DMS153 treated with DMSO at 0.1 percent for 48 hours (cell line): Measurements from ENCODE around the gene RAD51D.
"Not testable (repeated sequence)": the region's sequence is repeated elsewhere in the genome, so short reads cannot be mapped to it uniquely, and the experiment has no call there.

ENCODE experiments used
- DNase-seq: peaks from one replicate; lab custom pipeline; 2025; ENCODE audit not compliant: unreplicated experiment; lab: John Stamatoyannopoulos, UW

The RAD51D gene

GRCh38 chr17:35119370-35120165, at the start of gene RAD51D:
RAD51D (minus strand) TSS chr17:35119860; CDS start chr17:35119613, 247 bp downstream.
- DNase-seq, result peak; percentile 50

GRCh38 chr17:35167666-35168065, 48.0 kb upstream of the RAD51D start:
- no peak for DNase-seq

GRCh38 chr17:35167046-35167445, 47.4 kb upstream of the RAD51D start:
- no peak for DNase-seq

GRCh38 chr17:35166526-35166925, 46.9 kb upstream of the RAD51D start:
- DNase-seq, result no peak

GRCh38 chr17:35164716-35165115, 45.1 kb upstream of the RAD51D start:
- no peak for DNase-seq

GRCh38 chr17:35163886-35164285, 44.2 kb upstream of the RAD51D start:
- DNase-seq, result no peak

GRCh38 chr17:35162755-35163154, 43.1 kb upstream of the RAD51D start:
- no peak for DNase-seq

GRCh38 chr17:35161281-35161761, 41.7 kb upstream of the RAD51D start:
- no peak for DNase-seq

- no peak for DNase-seq
These were observed 40.9 kb upstream of the RAD51D start for GRCh38 chr17:35160354-35161201.

- DNase-seq, result no peak
These were observed 40.3 kb upstream of the RAD51D start for GRCh38 chr17:35159940-35160339.

GRCh38 chr17:35155246-35155645, 35.6 kb upstream of the RAD51D start:
- DNase-seq, result no peak

GRCh38 chr17:35154196-35155165, 34.8 kb upstream of the RAD51D start:
- no peak for DNase-seq

- no peak for DNase-seq
These were observed 32.9 kb upstream of the RAD51D start for GRCh38 chr17:35152421-35153140.

- DNase-seq, result not testable (repeated sequence)
These were observed 31.4 kb upstream of the RAD51D start for GRCh38 chr17:35151080-35151479.

- DNase-seq, result no peak
These were observed 30.3 kb upstream of the RAD51D start for GRCh38 chr17:35149941-35150340.

- DNase-seq, result no peak
These were observed 28.5 kb upstream of the RAD51D start for GRCh38 chr17:35148144-35148543.

- DNase-seq, result no peak
These were observed 27.8 kb upstream of the RAD51D start, which contains the start of gene UNC45B for GRCh38 chr17:35147375-35147905. UNC45B (plus strand) TSS chr17:35147817; CDS start chr17:35148264, 447 bp downstream.

GRCh38 chr17:35146214-35146833, 26.7 kb upstream of the RAD51D start:
- no peak for DNase-seq

GRCh38 chr17:35144840-35145239, 25.2 kb upstream of the RAD51D start:
- no peak for DNase-seq
